ENCODE results near the gene TRPM6. TPM values are rescaled to one million over a fixed set of nuclear protein-coding genes. Genes with fewer than 3 reads are reported as not detected.

TRPM6 gene
- total RNA-seq, 1 donor: under 0.01 TPM

DNA sequence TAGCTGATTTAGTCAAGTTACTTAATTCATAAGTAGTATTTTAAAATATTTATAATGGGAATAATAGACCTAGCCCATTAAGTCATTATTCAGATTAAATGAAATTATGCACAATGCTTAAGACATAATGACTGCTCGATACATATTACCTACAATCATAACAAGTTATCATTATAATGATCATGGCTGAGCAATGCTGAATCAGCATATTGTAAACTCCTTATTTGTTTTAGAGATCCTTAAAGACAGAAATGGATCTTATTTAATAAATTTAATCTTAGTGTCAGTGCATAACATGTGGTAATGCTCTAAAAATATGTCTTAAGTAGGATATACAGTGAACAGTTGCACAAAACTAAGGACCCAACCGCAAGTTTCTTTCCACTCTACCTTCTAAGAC, 169.0 kb downstream of the TRPM6 start:
- H3K4me3 ChIP-seq (ENCODE audit: low read depth, low read length): no peak overlapping the region
- no peak for DNase-seq (ENCODE audit: low read depth)
- no peak for TF ChIP-seq CTCF (IDR thresholded peaks at IDR 0.05; ENCODE audit: insufficient read depth, low read length)

DNA sequence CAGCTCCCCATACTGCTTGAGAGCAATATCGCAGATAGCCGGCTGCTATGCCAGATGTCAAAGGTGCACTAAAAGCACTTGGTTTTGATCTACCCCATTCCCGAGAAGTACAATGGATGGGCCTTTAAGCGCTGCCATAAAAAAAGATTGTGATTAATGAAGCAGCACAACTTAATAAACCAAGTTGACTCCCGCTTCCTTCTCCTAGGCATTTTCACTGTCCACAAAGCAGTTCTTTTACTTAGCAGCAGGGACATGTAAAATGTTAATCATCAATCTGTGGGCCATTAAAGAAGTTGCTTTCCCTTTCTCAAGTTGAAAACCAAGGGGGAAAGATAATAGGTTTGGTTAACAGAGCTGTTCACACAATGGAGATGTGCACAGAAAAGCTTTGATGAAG, 176.4 kb downstream of the TRPM6 start:
- DNase-seq (ENCODE audit: low read depth): no peak
- no peak overlapping the region for H3K4me3 ChIP-seq (ENCODE audit: low read depth, low read length)
- no peak for TF ChIP-seq CTCF (IDR thresholded peaks at IDR 0.05; ENCODE audit: insufficient read depth, low read length)

- TF ChIP-seq CTCF (IDR thresholded peaks at IDR 0.05; ENCODE audit: insufficient read depth, low read length): no peak
- H3K4me3 ChIP-seq (ENCODE audit: low read depth, low read length): no peak overlapping the region
- DNase-seq (ENCODE audit: low read depth): no peak
Observed at GRCh38 chr9:74697535-74697934, 190.2 kb downstream of the TRPM6 start.

DNA sequence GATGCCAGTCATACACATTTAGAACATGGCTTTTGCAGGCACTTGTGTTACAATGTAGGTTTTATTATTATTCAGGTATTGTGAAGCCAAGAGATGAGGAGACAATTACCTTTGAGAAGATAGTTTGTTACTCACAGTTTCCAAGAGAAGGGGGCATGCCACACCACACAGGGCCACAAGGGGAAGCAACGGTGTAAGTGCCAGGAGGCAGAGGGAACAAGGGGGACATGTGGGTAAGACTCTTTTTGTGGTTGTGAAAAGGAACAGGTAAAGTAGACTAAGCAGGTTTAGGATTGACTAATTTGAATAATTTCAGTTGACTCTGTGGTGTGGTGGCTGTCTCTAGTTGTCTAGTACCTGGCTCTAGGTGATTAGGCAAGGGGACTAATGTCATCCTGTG, 191.2 kb downstream of the TRPM6 start:
- TF ChIP-seq CTCF (IDR thresholded peaks at IDR 0.05; ENCODE audit: insufficient read depth, low read length): no peak
- DNase-seq (ENCODE audit: low read depth): no peak
- H3K4me3 ChIP-seq (ENCODE audit: low read depth, low read length): no peak overlapping the region

GRCh38 chr9:74691058-74691457, 196.7 kb downstream of the TRPM6 start:
- no peak for DNase-seq (ENCODE audit: low read depth)
- TF ChIP-seq CTCF (IDR thresholded peaks at IDR 0.05; ENCODE audit: insufficient read depth, low read length): no peak
- no peak overlapping the region for H3K4me3 ChIP-seq (ENCODE audit: low read depth, low read length)

DNA sequence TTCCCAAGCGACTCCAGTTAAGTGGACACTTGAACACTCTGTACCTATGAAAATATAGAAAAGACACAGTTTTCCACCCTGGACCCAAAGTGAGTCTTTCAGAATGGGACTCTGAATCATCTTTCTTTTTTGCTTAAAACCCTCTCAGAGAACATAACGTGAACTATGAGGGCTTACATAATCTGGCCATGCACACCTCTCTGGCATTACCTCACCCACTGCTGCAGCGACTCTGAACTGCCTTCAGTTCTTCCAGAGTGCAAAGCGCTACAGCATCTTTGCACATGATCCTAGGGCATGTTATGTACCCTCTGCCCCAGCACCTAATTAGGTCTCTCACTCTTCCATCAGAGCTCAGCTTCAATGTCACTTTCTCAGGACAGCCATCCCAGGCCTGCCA, 204.4 kb downstream of the TRPM6 start:
- no peak for DNase-seq (ENCODE audit: low read depth)
- no peak for TF ChIP-seq CTCF (IDR thresholded peaks at IDR 0.05; ENCODE audit: insufficient read depth, low read length)
- no peak overlapping the region for H3K4me3 ChIP-seq (ENCODE audit: low read depth, low read length)

- no peak for TF ChIP-seq CTCF (IDR thresholded peaks at IDR 0.05; ENCODE audit: insufficient read depth, low read length)
- H3K4me3 ChIP-seq (ENCODE audit: low read depth, low read length): no peak overlapping the region
- DNase-seq (ENCODE audit: low read depth): no peak
Observed at GRCh38 chr9:74681906-74682305, 205.8 kb downstream of the TRPM6 start.
